ENCODE results near the gene MRPS6. TPM values are rescaled to one million over a fixed set of nuclear protein-coding genes. Genes with fewer than 3 reads are reported as not detected.

The MRPS6 gene
- total RNA-seq, 1 experiment from 2014 or later = 115 TPM

GRCh38 chr21:34148419-34148804 lies 75.0 kb downstream of the MRPS6 start:
- H3K36me3 ChIP-seq (ENCODE audit: insufficient read depth, low read length, poor library complexity, severe bottlenecking) = peaks cover 5% of the 10 kb centered on the region
- no TSS peak for BruUV-seq (replicated peaks)
- H3K27me3 ChIP-seq (replicated peaks; ENCODE audit: insufficient read depth, low read depth, low read length, poor library complexity) = no peaks in the 10 kb centered on the region
- DNase-seq (ENCODE audit: low spot score) = no peak
- ChIA-PET CTCF (no interaction called here), POLR2A (ENCODE audit: low non-redundant PET) (no interaction called here)
- H3K4me1 ChIP-seq (ENCODE audit: insufficient read depth, low read length, poor library complexity, severe bottlenecking) = peaks cover 2% of the 10 kb centered on the region
- TF ChIP-seq CTCF (conservative IDR thresholded peaks at IDR 0.05; ENCODE audit: low read depth, low read length) (no peak), EZH2 (IDR thresholded peaks at IDR 0.05; ENCODE audit: borderline replicate concordance, low read depth, low read length, poor library complexity, severe bottlenecking) (no peak)
- H3K4me3 ChIP-seq (ENCODE audit: low read depth, low read length, poor library complexity, severe bottlenecking) = no peak overlapping the region
- intact Hi-C loops (cut with micrococcal nuclease; ENCODE audit: unreplicated experiment) = no loop called here
- peaks cover 9% of the 10 kb centered on the region for H3K9me3 ChIP-seq (ENCODE audit: low read depth, low read length, poor library complexity, severe bottlenecking)
- no peak overlapping the region for H3K27ac ChIP-seq (ENCODE audit: low read depth, low read length, poor library complexity, severe bottlenecking)

- intact Hi-C loops (cut with micrococcal nuclease; ENCODE audit: unreplicated experiment) = no loop called here
- peaks cover 5% of the 10 kb centered on the region for H3K36me3 ChIP-seq (ENCODE audit: insufficient read depth, low read length, poor library complexity, severe bottlenecking)
- H3K4me1 ChIP-seq (ENCODE audit: insufficient read depth, low read length, poor library complexity, severe bottlenecking) = no peaks in the 10 kb centered on the region
- no peak for DNase-seq (ENCODE audit: low spot score)
- H3K27ac ChIP-seq (ENCODE audit: low read depth, low read length, poor library complexity, severe bottlenecking) = no peak overlapping the region
- ChIA-PET CTCF (no interaction called here), POLR2A (ENCODE audit: low non-redundant PET) (no interaction called here)
- peaks cover 9% of the 10 kb centered on the region for H3K9me3 ChIP-seq (ENCODE audit: low read depth, low read length, poor library complexity, severe bottlenecking)
- no peak for TF ChIP-seq CTCF (conservative IDR thresholded peaks at IDR 0.05; ENCODE audit: low read depth, low read length)
- no peak for TF ChIP-seq EZH2 (IDR thresholded peaks at IDR 0.05; ENCODE audit: borderline replicate concordance, low read depth, low read length, poor library complexity, severe bottlenecking)
- no TSS peak for BruUV-seq (replicated peaks)
- no peak overlapping the region for H3K4me3 ChIP-seq (ENCODE audit: low read depth, low read length, poor library complexity, severe bottlenecking)
- H3K27me3 ChIP-seq (replicated peaks; ENCODE audit: insufficient read depth, low read depth, low read length, poor library complexity) = no peaks in the 10 kb centered on the region
Observed at GRCh38 chr21:34148826-34149558, 75.6 kb downstream of the MRPS6 start.

GRCh38 chr21:34152500-34152899 lies 79.1 kb downstream of the MRPS6 start:
- Histone ChIP-seq H3K4me1 (ENCODE audit: insufficient read depth, low read length, poor library complexity, severe bottlenecking) (no peaks in the 10 kb centered on the region), H3K27ac (ENCODE audit: low read depth, low read length, poor library complexity, severe bottlenecking) (no peak overlapping the region), H3K27me3 (replicated peaks; ENCODE audit: insufficient read depth, low read depth, low read length, poor library complexity) (no peaks in the 10 kb centered on the region), H3K4me3 (ENCODE audit: low read depth, low read length, poor library complexity, severe bottlenecking) (no peak overlapping the region), H3K9me3 (ENCODE audit: low read depth, low read length, poor library complexity, severe bottlenecking) (peaks cover 4% of the 10 kb centered on the region), H3K36me3 (ENCODE audit: insufficient read depth, low read length, poor library complexity, severe bottlenecking) (no peaks in the 10 kb centered on the region)
- intact Hi-C loops (cut with micrococcal nuclease; ENCODE audit: unreplicated experiment) = no loop called here
- DNase-seq (ENCODE audit: low spot score) = no peak
- ChIA-PET CTCF (no interaction called here), POLR2A (ENCODE audit: low non-redundant PET) (no interaction called here)
- TF ChIP-seq CTCF (conservative IDR thresholded peaks at IDR 0.05; ENCODE audit: low read depth, low read length) (no peak), EZH2 (IDR thresholded peaks at IDR 0.05; ENCODE audit: borderline replicate concordance, low read depth, low read length, poor library complexity, severe bottlenecking) (no peak)
- BruUV-seq (replicated peaks) = no TSS peak
